PFSK-1 (cell line): ENCODE measurements around the gene NDST4.

Source experiments
- POLR2AphosphoS5 ChIP-seq: IDR thresholded peaks from 2 replicates; pipeline ENCODE4 v1.6.1; 2012; ENCODE audit warnings: low read depth, mild to moderate bottlenecking, control low read depth, low read length, moderate library complexity
- SIN3A ChIP-seq: IDR thresholded peaks from 2 replicates; pipeline ENCODE4 v1.6.1; 2012; ENCODE audit warnings: mild to moderate bottlenecking, low read length, moderate library complexity, borderline replicate concordance; ENCODE audit not compliant: insufficient read depth
- TF ChIP-seq, protein P1 (sequence below), 2 experiments: IDR thresholded peaks; 2 replicates each; pipeline versions ENCODE4 v1.6.1 to v1.8.0; 2011 to 2012; ENCODE audit warnings: low read depth in 2 of 2, low read length in 2 of 2, control low read depth in 1 of 2, inconsistent platforms in 1 of 2, mild to moderate bottlenecking in 1 of 2, moderate library complexity in 1 of 2; ENCODE audit not compliant: insufficient read depth in 1 of 2

DNA sequence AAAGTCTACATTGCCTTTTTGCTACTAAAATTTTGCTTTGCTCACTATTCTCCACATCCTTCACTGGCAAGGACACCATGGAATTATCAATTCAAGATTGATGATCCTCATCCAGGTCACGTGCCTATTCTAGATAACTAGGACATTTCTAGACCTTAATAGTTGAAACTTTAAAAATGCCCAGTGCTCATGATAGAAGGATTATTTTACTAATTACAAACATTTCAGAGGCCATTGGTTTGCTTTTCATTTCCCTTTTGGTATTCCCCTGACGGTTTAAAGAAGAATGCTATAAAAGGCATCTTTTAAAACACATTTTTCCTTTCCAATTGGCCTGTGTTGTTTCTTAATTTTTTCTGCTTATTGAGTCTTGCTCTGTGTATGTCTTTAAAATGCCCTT is 249.4 kb downstream of the NDST4 start:
- TF ChIP-seq, protein P1, sequence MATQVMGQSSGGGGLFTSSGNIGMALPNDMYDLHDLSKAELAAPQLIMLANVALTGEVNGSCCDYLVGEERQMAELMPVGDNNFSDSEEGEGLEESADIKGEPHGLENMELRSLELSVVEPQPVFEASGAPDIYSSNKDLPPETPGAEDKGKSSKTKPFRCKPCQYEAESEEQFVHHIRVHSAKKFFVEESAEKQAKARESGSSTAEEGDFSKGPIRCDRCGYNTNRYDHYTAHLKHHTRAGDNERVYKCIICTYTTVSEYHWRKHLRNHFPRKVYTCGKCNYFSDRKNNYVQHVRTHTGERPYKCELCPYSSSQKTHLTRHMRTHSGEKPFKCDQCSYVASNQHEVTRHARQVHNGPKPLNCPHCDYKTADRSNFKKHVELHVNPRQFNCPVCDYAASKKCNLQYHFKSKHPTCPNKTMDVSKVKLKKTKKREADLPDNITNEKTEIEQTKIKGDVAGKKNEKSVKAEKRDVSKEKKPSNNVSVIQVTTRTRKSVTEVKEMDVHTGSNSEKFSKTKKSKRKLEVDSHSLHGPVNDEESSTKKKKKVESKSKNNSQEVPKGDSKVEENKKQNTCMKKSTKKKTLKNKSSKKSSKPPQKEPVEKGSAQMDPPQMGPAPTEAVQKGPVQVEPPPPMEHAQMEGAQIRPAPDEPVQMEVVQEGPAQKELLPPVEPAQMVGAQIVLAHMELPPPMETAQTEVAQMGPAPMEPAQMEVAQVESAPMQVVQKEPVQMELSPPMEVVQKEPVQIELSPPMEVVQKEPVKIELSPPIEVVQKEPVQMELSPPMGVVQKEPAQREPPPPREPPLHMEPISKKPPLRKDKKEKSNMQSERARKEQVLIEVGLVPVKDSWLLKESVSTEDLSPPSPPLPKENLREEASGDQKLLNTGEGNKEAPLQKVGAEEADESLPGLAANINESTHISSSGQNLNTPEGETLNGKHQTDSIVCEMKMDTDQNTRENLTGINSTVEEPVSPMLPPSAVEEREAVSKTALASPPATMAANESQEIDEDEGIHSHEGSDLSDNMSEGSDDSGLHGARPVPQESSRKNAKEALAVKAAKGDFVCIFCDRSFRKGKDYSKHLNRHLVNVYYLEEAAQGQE (IDR thresholded peaks at IDR 0.05; ENCODE audit: insufficient read depth in 1 of 2, low read depth in 2 of 2, low read length in 2 of 2): no peak
- TF ChIP-seq POLR2AphosphoS5: no peak
- TF ChIP-seq SIN3A: no peak
